ENCODE measurements around the gene XYLB. TPM values are rescaled to one million over a fixed set of nuclear protein-coding genes. Genes with fewer than 3 reads are reported as not detected.
A peak's percentile ranks its signal among the peaks of the same experiment; 100 is the strongest.

Gene XYLB
- total RNA-seq, 1 experiment from 2014 or later = 14.0 TPM

DNA sequence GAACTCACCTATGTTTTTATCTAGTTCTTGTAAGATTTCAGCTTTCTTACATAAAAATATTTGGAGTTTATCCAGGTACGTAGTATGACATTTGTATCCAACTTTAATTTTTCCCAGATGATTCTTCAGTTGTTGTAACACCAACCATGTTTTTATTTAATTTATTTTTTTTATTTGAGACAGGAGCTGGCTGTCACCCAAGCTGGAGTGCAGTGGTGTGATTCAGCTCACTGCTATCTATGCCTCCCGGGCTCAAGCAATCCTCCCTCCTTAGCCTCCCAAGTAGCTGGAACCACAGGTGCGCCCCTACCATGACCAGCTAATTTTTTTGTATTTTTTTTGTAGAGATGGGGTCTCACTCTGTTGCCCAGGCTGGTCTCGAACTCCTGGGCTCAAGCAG, 6.6 kb downstream of the XYLB start:
- intact Hi-C loops (cut with micrococcal nuclease) = loop anchor here (10.0 kb wide), 1 partner anchor 102 kb away; the partner anchor contains the start of gene ACVR2B
- peaks cover 0 to 23% of the 10 kb centered on the region in 2 experiments; a peak in 2 of 4 replicates for H3K36me3 ChIP-seq (ENCODE audit: control insufficient read depth in 1 of 2, insufficient read depth in 2 of 2, low read length in 2 of 2)
- H3K27ac ChIP-seq (ENCODE audit: low read depth, low read length) = no peak overlapping the region
- H3K4me2 ChIP-seq (ENCODE audit: low read length) = peak overlapping the region; percentile 8; the same call in 1 of the 2 replicates
- TF ChIP-seq FOSL1 (IDR thresholded peaks at IDR 0.05; ENCODE audit: low read depth) = peak; percentile 15; the same call in 1 of the 2 replicates
- TF ChIP-seq CEBPB (IDR thresholded peaks at IDR 0.05; ENCODE audit: low read depth) = no peak
- TF ChIP-seq SP1 (IDR thresholded peaks at IDR 0.05; ENCODE audit: low read depth) = no peak
- TF ChIP-seq SIN3A (IDR thresholded peaks at IDR 0.05; ENCODE audit: low read depth) = no peak
- no peak for TF ChIP-seq ELF1 (IDR thresholded peaks at IDR 0.05; ENCODE audit: borderline replicate concordance, low read depth)
- TF ChIP-seq EZH2 (IDR thresholded peaks at IDR 0.05) = no peak
- TF ChIP-seq SRF (IDR thresholded peaks at IDR 0.05; ENCODE audit: low read depth) = no peak
- no peak for TF ChIP-seq TCF7L2 (IDR thresholded peaks at IDR 0.05; ENCODE audit: borderline replicate concordance, extremely low read depth, insufficient read depth, insufficient read length)
- no peak overlapping the region for H2AFZ ChIP-seq (ENCODE audit: low read depth, low read length, poor library complexity, severe bottlenecking)
- ChIA-PET RAD21 (ENCODE audit: low non-redundant PET in 1 of 2, low total read pairs in 2 of 2, uncharacterized antibody in 2 of 2, unreplicated experiment in 2 of 2) (no interaction called here), POLR2A (no interaction called here), CTCF (no interaction called here)
- no peaks in the 10 kb centered on the region for H3K9me2 ChIP-seq (ENCODE audit: insufficient read depth)
- no peaks in the 10 kb centered on the region for H3K9me3 ChIP-seq (ENCODE audit: control insufficient read depth in 1 of 2, insufficient read depth in 1 of 2, low read depth in 1 of 2, low read length in 2 of 2)
- BruUV-seq (replicated peaks) = no TSS peak
- H3K79me2 ChIP-seq (ENCODE audit: insufficient read depth, low read length) = peaks cover 65% of the 10 kb centered on the region
- H3K4me3 ChIP-seq (replicated peaks in 1 of 2; ENCODE audit: low read depth in 1 of 2, low read length in 2 of 2) = no peak overlapping the region
- peaks cover 0 to 30% of the 10 kb centered on the region in 2 experiments; a peak in 2 of 4 replicates for H3K4me1 ChIP-seq (ENCODE audit: control insufficient read depth in 1 of 2, insufficient read depth in 2 of 2, low read length in 2 of 2)
- DNase-seq (ENCODE audit: low read depth, low spot score) (no peak), ATAC-seq (no peak)
- H3K9ac ChIP-seq (ENCODE audit: low read length) = no peak overlapping the region
- no peaks in the 10 kb centered on the region for H3K27me3 ChIP-seq (ENCODE audit: insufficient read depth, low read length)
- peaks cover 4% of the 10 kb centered on the region; the same call in 1 of the 2 replicates for H4K20me1 ChIP-seq (ENCODE audit: insufficient read depth)

DNA sequence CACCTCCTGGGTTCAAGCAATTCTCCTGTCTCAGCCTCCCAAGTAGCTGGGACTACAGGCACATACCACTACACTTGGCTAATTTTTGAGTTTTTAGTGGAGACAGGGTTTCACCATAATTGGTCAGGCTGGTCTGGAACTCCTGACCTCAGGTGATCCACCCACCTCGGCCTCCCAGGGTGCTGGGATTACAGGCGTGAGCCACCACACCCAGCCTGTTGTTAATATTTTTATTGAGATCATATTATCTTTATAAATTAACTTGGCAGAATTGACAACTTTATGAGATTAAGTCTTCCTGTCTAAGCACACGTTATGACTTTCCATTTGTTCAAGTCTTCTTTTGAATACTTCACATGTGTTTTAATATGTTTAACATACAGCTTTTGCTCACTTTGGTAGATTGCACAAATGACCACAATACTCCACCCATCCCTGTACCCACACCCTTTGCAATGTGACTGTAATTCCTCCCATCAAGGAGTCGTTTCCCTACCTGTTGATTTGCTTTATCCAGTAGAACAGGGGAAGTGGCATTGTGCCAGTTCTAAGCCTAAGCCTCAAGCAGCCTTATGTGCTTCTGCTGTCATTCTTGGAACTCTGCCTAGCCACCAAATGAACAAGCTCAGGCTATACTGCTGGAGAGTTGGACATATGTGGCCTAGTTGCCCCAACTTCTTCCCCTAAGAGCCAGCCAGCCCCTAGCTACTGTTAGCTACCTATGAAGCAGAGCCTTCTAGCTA, 8.2 kb downstream of the XYLB start:
- no peak overlapping the region for H3K4me2 ChIP-seq (ENCODE audit: low read length)
- RAD21 ChIA-PET (ENCODE audit: low non-redundant PET in 1 of 2, low total read pairs in 2 of 2, uncharacterized antibody in 2 of 2, unreplicated experiment in 2 of 2) = no interaction called here
- POLR2A ChIA-PET = no interaction called here
- peaks cover 0 to 21% of the 10 kb centered on the region in 2 experiments; a peak in 2 of 4 replicates for H3K36me3 ChIP-seq (ENCODE audit: control insufficient read depth in 1 of 2, insufficient read depth in 2 of 2, low read length in 2 of 2)
- peaks cover 4% of the 10 kb centered on the region; the same call in 1 of the 2 replicates for H4K20me1 ChIP-seq (ENCODE audit: insufficient read depth)
- H3K4me1 ChIP-seq (ENCODE audit: control insufficient read depth in 1 of 2, insufficient read depth in 2 of 2, low read length in 2 of 2) = peaks cover 0 to 15% of the 10 kb centered on the region in 2 experiments; a peak in 2 of 4 replicates
- no TSS peak for BruUV-seq (replicated peaks)
- no peak for ATAC-seq
- H3K4me3 ChIP-seq (replicated peaks in 1 of 2; ENCODE audit: low read depth in 1 of 2, low read length in 2 of 2) = no peak overlapping the region
- H2AFZ ChIP-seq (ENCODE audit: low read depth, low read length, poor library complexity, severe bottlenecking) = no peak overlapping the region
- no peak overlapping the region for H3K9ac ChIP-seq (ENCODE audit: low read length)
- H3K79me2 ChIP-seq (ENCODE audit: insufficient read depth, low read length) = peaks cover 55% of the 10 kb centered on the region
- no peaks in the 10 kb centered on the region for H3K9me2 ChIP-seq (ENCODE audit: insufficient read depth)
- intact Hi-C loops (cut with micrococcal nuclease) = loop anchor here (10.0 kb wide), 1 partner anchor 100 kb away; the partner anchor contains the start of gene ACVR2B
- DNase-seq (ENCODE audit: low read depth, low spot score) = no peak
- H3K27me3 ChIP-seq (ENCODE audit: insufficient read depth, low read length) = no peaks in the 10 kb centered on the region
- CTCF ChIA-PET = interaction anchor here (1.9 kb wide), 1 partner anchor 8 kb away, joined by 8 read pairs; the partner anchor contains the start of gene XYLB
- H3K9me3 ChIP-seq (ENCODE audit: control insufficient read depth in 1 of 2, insufficient read depth in 1 of 2, low read depth in 1 of 2, low read length in 2 of 2) = no peaks in the 10 kb centered on the region
- no peak overlapping the region for H3K27ac ChIP-seq (ENCODE audit: low read depth, low read length)
- TF ChIP-seq JUND (IDR thresholded peaks at IDR 0.05) = no peak
- TF ChIP-seq, protein P1, sequence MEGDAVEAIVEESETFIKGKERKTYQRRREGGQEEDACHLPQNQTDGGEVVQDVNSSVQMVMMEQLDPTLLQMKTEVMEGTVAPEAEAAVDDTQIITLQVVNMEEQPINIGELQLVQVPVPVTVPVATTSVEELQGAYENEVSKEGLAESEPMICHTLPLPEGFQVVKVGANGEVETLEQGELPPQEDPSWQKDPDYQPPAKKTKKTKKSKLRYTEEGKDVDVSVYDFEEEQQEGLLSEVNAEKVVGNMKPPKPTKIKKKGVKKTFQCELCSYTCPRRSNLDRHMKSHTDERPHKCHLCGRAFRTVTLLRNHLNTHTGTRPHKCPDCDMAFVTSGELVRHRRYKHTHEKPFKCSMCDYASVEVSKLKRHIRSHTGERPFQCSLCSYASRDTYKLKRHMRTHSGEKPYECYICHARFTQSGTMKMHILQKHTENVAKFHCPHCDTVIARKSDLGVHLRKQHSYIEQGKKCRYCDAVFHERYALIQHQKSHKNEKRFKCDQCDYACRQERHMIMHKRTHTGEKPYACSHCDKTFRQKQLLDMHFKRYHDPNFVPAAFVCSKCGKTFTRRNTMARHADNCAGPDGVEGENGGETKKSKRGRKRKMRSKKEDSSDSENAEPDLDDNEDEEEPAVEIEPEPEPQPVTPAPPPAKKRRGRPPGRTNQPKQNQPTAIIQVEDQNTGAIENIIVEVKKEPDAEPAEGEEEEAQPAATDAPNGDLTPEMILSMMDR (IDR thresholded peaks at IDR 0.05 in 2 of 3, conservative IDR thresholded peaks at IDR 0.05 in 1 of 3; ENCODE audit: borderline replicate concordance in 1 of 3, insufficient read depth in 1 of 3, low read depth in 2 of 3, low read length in 2 of 3) = no peak
- TF ChIP-seq, protein P2, sequence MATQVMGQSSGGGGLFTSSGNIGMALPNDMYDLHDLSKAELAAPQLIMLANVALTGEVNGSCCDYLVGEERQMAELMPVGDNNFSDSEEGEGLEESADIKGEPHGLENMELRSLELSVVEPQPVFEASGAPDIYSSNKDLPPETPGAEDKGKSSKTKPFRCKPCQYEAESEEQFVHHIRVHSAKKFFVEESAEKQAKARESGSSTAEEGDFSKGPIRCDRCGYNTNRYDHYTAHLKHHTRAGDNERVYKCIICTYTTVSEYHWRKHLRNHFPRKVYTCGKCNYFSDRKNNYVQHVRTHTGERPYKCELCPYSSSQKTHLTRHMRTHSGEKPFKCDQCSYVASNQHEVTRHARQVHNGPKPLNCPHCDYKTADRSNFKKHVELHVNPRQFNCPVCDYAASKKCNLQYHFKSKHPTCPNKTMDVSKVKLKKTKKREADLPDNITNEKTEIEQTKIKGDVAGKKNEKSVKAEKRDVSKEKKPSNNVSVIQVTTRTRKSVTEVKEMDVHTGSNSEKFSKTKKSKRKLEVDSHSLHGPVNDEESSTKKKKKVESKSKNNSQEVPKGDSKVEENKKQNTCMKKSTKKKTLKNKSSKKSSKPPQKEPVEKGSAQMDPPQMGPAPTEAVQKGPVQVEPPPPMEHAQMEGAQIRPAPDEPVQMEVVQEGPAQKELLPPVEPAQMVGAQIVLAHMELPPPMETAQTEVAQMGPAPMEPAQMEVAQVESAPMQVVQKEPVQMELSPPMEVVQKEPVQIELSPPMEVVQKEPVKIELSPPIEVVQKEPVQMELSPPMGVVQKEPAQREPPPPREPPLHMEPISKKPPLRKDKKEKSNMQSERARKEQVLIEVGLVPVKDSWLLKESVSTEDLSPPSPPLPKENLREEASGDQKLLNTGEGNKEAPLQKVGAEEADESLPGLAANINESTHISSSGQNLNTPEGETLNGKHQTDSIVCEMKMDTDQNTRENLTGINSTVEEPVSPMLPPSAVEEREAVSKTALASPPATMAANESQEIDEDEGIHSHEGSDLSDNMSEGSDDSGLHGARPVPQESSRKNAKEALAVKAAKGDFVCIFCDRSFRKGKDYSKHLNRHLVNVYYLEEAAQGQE (IDR thresholded peaks at IDR 0.05; ENCODE audit: low read depth) = no peak
- TF ChIP-seq SIN3A (IDR thresholded peaks at IDR 0.05; ENCODE audit: low read depth) = no peak
- no peak for TF ChIP-seq ELF1 (IDR thresholded peaks at IDR 0.05; ENCODE audit: borderline replicate concordance, low read depth)
- no peak for TF ChIP-seq EGR1 (IDR thresholded peaks at IDR 0.05; ENCODE audit: low read depth)
- TF ChIP-seq, protein P3, sequence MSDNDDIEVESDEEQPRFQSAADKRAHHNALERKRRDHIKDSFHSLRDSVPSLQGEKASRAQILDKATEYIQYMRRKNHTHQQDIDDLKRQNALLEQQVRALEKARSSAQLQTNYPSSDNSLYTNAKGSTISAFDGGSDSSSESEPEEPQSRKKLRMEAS (IDR thresholded peaks at IDR 0.05) = no peak
